Esophagus (tissue), 2 donors: ENCODE results near the gene LHFPL4. TPM values are rescaled to one million over a fixed set of nuclear protein-coding genes. Genes with fewer than 3 reads are reported as not detected.

Experiments
- H3K27ac ChIP-seq, 2 donors: one replicate each; pipeline ENCODE4 v1.5.1; 2013; ENCODE audit warnings: low read depth in 2 of 2, mild to moderate bottlenecking in 2 of 2, inconsistent platforms in 1 of 2, low read length in 1 of 2, moderate library complexity in 1 of 2
- H3K27me3 ChIP-seq, 2 donors: one replicate each; pipeline ENCODE4 v1.6.1; 2013; ENCODE audit warnings: low read length in 2 of 2, control low read depth in 1 of 2, mild to moderate bottlenecking in 1 of 2; ENCODE audit not compliant: insufficient read depth in 2 of 2, control insufficient read depth in 1 of 2
- H3K36me3 ChIP-seq, 2 donors: one replicate each; pipeline ENCODE4 v1.6.1; 2013; ENCODE audit warnings: low read length in 1 of 2; ENCODE audit not compliant: control insufficient read depth in 2 of 2, insufficient read depth in 2 of 2
- H3K4me1 ChIP-seq, 2 donors: one replicate each; pipeline ENCODE4 v1.6.1; 2013; ENCODE audit warnings: low read length in 1 of 2; ENCODE audit not compliant: control insufficient read depth in 2 of 2, insufficient read depth in 2 of 2
- H3K4me3 ChIP-seq, 2 donors: one replicate each; pipeline ENCODE4 v1.5.1; 2013; ENCODE audit warnings: low read length in 2 of 2, mild to moderate bottlenecking in 2 of 2, low read depth in 1 of 2, moderate library complexity in 1 of 2
- H3K9me3 ChIP-seq, 2 donors: one replicate each; pipeline ENCODE4 v1.6.1; 2013; ENCODE audit warnings: mild to moderate bottlenecking in 2 of 2, low read depth in 1 of 2, low read length in 1 of 2, moderate library complexity in 1 of 2; ENCODE audit not compliant: control insufficient read depth in 2 of 2, insufficient read depth in 1 of 2
- WGBS, 2 donors: extraction: QIAGEN DNeasy Blood & Tissue Kit; methylation state at CpG; one replicate each; pipeline ENCODE4 v1.1.7; 2013; 5-methylcytosine and 5-hydroxymethylcytosine counted together
- polyA plus RNA-seq, 2 donors: library from polyadenylated mRNA; stranded (reverse); fragments of 200-250 nt; gene quantifications; one replicate each; pipeline ENCODE4 v1.2.3, GENCODE V29; 2013
- donor health status: healthy with polysubstance abuse.
- donor health status: Bipolar disorder and iron deficiency.

The LHFPL4 gene
- polyA plus RNA-seq, 2 donors, result 0.02 TPM; not detected in 1

DNA sequence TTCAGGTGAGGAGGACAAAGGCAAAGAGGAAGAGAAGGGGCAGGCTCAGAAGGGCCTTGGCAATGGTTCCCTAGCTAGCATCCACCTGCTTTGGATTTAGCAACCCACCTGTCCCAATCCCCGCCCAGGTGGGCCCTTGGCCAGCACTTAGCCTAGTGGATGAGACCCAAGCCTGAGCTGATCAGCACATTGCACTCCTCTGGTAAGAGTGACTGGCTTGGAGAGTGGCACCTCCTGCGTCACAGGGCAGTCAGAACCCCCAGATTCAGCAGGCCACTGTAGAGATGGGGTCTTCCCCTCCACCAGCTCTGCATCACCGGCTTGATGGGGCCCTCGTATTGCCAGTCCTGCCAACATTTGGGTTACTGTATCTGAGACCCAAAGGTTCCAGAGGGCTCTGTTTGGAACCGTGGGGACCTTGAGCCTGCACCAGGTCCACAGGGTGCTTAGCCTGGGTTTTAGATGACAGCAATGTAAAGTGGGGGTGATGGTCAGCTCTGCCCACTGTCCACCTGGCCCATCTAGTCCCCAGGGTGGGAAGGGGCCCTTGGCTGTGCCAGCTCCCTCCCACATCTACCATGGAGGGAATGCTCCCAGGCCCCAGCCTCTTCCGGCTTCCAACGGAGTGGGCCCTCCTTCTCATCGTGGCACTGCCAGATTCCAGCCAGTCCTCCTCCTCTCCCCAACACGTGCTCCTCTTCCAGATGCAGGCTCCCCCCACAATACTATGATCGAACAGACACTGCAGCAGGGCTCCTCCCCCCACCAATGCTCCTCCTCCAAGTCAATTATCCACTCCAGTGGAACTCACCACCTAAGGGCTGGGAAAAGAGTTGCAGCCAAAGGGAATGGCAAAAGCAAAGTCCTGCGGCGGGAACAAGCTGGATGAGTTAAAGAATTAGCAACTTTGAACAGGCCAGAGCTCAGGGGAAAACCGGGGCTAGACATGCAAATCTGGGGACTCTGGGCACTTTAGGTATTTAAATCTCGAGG is 45.7 kb downstream of the LHFPL4 start:
- 58 to 64% methylated on average over 14 of the region's 14 CpGs for WGBS, 2 donors
- H3K9me3 ChIP-seq, result no peaks in the 10 kb centered on the region
- H3K4me1 ChIP-seq, result peaks cover 0 to 3% of the 10 kb centered on the region in 2 donors
- H3K36me3 ChIP-seq, result no peaks in the 10 kb centered on the region
- H3K4me3 ChIP-seq, result no peak overlapping the region
- H3K27me3 ChIP-seq, result no peaks in the 10 kb centered on the region
- no peak overlapping the region for H3K27ac ChIP-seq

DNA sequence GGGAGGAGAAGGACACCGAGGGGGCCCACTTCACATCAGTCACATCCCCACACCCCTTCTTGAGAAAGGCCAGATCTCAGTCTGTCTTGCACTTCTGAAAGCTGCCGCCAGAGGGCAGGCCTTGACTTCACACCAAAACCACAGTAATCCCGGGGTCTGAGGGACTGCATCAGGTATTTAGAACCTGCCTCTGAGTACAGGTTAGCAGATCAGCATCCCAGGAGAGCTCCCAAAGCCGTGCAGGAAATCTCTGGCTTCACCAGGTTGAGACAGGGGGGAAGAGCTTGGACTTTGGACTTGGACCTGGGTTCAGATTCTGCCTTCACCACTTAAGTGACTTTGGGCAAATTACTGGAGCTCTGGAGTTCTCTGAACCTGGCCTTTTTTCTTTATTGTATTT is 50.3 kb downstream of the LHFPL4 start:
- Histone ChIP-seq H3K27me3 (peaks cover 0 to 3% of the 10 kb centered on the region in 2 donors), H3K4me3 (no peak overlapping the region), H3K36me3 (no peaks in the 10 kb centered on the region), H3K9me3 (no peaks in the 10 kb centered on the region), H3K4me1 (peaks cover 0 to 12% of the 10 kb centered on the region in 2 donors), H3K27ac (no peak overlapping the region)
- 4% methylated on average over 4 of the region's 4 CpGs for WGBS, 2 donors

DNA sequence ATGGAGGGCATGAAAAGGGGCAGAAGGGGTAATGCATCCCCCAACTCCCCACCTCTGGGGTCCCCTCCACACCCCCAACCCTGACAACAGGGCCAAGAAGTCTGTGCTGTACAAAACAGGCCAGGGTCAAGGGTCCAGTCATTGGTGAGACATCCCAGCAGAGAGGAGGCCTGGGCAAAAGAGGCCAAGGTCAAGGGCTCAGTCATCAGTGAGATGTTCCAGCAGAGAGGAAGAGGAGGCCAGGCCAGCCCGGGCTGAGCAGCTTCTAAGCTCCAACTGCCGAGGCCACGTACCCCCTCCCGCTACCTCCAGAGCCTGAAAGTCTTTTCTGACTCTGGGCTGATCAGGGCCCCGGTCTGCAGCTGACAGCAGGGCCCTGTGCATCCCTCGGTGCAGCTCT is 52.4 kb downstream of the LHFPL4 start:
- no peaks in the 10 kb centered on the region for H3K36me3 ChIP-seq
- 76 to 78% methylated on average over 6 of the region's 6 CpGs for WGBS, 2 donors
- H3K4me1 ChIP-seq, result peaks cover 0 to 9% of the 10 kb centered on the region in 2 donors
- peaks cover 0 to 3% of the 10 kb centered on the region in 2 donors for H3K27me3 ChIP-seq
- H3K4me3 ChIP-seq, result no peak overlapping the region
- no peaks in the 10 kb centered on the region for H3K9me3 ChIP-seq
- no peak overlapping the region for H3K27ac ChIP-seq

DNA sequence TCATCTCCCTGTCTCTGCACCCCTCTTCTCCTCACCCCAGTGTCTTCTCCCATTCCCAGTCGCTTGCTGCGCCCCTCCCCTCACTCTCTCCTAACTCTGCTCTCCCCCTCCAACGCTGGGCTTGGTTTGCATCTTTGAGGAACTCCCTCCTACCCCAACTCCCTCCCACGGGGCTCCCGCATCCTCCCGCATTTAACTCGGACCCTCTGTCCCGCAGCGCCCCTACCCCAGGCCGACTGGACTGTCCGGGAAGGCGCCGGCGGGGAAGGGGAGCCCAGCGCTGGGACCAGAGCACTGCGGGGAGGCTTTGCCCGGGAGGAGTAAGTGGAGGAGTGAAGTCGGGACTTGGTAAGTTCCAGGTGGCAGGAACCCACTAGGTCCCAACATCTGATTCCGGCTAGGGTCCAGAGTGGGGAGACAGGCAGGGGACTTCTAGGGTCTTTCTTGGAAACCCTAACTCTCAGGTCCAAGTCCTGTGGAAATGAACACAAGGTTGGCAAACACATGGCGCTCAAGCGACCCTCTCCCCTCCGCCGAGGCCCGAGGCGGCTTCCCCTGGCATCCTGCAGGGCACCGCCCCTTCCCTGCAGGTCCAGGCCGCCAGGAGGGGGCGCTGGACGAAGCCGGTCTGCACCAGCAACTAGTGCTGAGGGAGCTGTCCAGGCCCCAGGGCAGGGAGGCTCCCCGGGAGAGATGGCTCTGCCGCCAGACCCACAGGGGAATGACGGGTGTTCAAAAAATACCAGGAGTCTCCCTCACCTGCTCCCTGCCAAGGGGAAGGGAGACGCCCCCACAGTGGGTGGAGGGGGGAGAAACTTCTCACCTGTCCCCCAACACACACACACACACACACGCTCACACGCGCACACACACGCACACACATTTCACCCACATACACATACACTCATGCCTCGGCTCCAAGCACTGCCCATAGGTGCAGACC is 53.2 kb downstream of the LHFPL4 start:
- Histone ChIP-seq H3K27ac (no peak overlapping the region), H3K27me3 (peaks cover 0 to 3% of the 10 kb centered on the region in 2 donors), H3K4me1 (peaks cover 0 to 9% of the 10 kb centered on the region in 2 donors), H3K36me3 (no peaks in the 10 kb centered on the region), H3K9me3 (no peaks in the 10 kb centered on the region), H3K4me3 (no peak overlapping the region)
- WGBS, 2 donors, result 12 to 13% methylated on average over 36 to 39 of the region's 39 CpGs

DNA sequence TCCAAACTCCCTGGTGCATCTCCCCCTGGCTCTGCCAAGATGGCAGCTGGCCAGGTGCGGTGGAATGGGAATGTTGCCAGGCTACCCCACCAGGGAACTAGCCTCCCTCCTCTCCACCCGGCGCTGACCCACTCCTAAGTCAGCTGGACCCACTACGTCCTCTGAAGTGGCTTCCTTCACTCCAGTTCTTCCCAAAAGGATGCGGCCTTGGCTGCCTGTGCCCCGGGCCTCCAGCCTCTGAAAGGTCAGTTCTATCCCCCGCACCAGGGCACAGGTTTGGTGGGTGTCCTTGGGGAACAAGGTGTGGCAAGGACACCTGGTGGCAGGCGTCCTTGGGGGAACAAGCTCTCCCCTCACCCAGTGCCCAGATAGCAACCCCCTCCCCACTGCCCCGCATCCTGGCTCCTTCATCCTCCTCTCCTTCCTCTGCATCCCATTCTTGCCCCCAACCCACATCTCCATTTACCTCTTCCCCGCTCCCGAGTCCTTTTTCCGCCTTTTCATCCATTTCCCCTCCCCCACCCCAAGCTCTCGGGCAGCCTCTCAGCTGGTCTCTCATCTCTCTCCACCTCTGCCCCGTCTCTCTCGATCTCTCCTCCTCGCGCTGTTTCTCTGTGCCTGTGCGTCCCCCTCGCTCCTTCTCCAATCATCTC is 54.0 kb downstream of the LHFPL4 start:
- Histone ChIP-seq H3K27me3 (peaks cover 0 to 3% of the 10 kb centered on the region in 2 donors), H3K36me3 (no peaks in the 10 kb centered on the region), H3K27ac (no peak overlapping the region), H3K9me3 (no peaks in the 10 kb centered on the region), H3K4me1 (peaks cover 0 to 9% of the 10 kb centered on the region in 2 donors), H3K4me3 (no peak overlapping the region)
- WGBS, 2 donors, result 31 to 34% methylated on average over 16 to 19 of the region's 19 CpGs

DNA sequence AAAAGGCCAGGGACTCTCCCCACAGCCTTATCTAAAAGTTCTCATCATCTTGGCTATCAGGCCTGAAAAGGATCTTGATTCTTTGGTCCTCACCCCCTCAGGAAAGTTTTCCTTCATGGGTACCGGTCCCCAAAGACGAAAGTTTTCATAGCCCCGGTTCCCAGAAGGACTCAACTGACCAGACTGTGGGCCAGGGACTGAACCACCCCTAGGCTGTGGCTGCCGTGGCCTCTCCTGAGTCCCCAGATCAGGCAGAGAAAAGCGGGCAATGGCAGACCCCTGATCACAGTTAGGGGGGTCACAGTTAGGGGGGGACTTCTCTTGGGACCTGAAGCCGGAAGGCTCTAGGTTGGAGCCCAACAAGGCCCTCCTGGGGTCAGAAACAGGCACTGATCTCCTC is 54.8 kb downstream of the LHFPL4 start:
- Histone ChIP-seq H3K4me3 (no peak overlapping the region), H3K4me1 (peaks cover 0 to 9% of the 10 kb centered on the region in 2 donors), H3K27ac (no peak overlapping the region), H3K36me3 (no peaks in the 10 kb centered on the region), H3K9me3 (no peaks in the 10 kb centered on the region), H3K27me3 (peaks cover 0 to 3% of the 10 kb centered on the region in 2 donors)
- 82 to 85% methylated on average over 6 of the region's 6 CpGs for WGBS, 2 donors

DNA sequence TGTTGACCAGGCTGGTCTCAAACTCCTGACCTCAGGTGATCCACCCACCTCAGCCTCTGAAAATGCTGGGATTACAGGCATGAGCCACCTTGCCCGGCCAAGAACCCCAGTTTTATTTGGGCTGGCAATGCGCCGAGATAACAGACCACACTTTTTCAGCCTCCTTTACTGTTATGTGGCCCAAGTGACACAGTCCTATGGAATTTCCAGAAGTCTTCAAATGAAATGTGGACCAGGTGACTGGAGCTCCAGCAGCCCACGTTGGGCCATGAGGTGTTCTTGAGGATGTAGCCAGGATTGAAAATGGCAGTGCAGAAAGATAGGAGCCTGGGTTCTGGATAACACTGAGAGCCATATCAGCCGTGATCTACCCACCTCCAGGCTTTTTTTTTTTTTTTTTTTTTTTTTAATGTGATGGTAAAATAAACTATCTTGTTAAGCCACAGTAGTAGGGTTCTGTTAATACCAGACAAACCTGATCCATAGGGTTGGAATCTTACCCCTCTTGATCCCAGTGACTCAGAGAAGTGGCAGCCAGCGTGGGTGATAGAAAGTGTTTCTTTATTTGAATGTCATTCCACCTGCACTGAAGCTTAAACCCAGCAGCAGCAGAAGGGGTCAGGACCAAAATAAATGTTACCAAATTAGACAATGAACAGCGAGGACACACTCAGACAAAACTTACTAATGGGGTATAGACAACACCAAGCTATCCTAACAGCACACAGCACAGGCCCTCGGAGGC is 55.6 kb downstream of the LHFPL4 start:
- peaks cover 0 to 3% of the 10 kb centered on the region in 2 donors for H3K27me3 ChIP-seq
- 70 to 78% methylated on average over 8 of the region's 8 CpGs for WGBS, 2 donors
- no peaks in the 10 kb centered on the region for H3K9me3 ChIP-seq
- no peak overlapping the region for H3K4me3 ChIP-seq
- H3K27ac ChIP-seq, result no peak overlapping the region
- peaks cover 0 to 9% of the 10 kb centered on the region in 2 donors for H3K4me1 ChIP-seq
- H3K36me3 ChIP-seq, result no peaks in the 10 kb centered on the region

DNA sequence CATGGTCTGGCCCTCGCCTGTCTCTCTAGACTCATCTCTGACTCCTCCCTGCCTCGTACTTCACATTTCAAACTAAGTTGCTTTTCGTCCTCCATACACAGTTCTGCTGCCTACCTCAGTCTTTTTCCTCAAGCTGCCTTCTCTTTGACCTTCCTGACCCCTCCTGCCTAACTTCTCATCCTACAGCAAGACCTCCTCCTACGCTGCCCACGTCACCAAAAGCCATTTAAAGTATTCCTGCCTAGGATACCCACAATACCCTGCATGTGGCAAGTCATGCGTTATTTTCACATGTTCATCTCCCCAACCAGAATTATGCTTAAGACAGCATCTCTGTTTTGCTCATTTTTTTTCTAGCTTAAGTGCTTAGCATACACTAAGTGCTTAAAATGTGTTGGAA is 56.7 kb downstream of the LHFPL4 start:
- H3K4me3 ChIP-seq, result no peak overlapping the region
- H3K27me3 ChIP-seq, result peaks cover 0 to 3% of the 10 kb centered on the region in 2 donors
- H3K27ac ChIP-seq, result no peak overlapping the region
- no peaks in the 10 kb centered on the region for H3K36me3 ChIP-seq
- whole genome bisulfite sequencing, 2 donors, result 76 to 86% methylated on average over 6 of the region's 6 CpGs
- no peaks in the 10 kb centered on the region for H3K9me3 ChIP-seq
- peaks cover 0 to 9% of the 10 kb centered on the region in 2 donors for H3K4me1 ChIP-seq
